ENCODE results near the gene RAB42. TPM values are rescaled to one million over a fixed set of nuclear protein-coding genes. Genes with fewer than 3 reads are reported as not detected.

The RAB42 gene
- total RNA-seq: 1.5 and 2.8 TPM in 2 replicates
- long read RNA-seq, partial matches to known transcripts: 0 of 1 reads
- long read RNA-seq, other reads (novel, unspliced or antisense): 1 of 1 reads

GRCh38 chr1:28591708-28592320, at the start of gene RAB42:
Gene RAB42, plus strand, starts transcription at chr1:28592265. Its CDS starts 247 bp downstream, at chr1:28592512.
- no peak for DNase-seq (ENCODE audit: low read depth, low spot score)

DNA sequence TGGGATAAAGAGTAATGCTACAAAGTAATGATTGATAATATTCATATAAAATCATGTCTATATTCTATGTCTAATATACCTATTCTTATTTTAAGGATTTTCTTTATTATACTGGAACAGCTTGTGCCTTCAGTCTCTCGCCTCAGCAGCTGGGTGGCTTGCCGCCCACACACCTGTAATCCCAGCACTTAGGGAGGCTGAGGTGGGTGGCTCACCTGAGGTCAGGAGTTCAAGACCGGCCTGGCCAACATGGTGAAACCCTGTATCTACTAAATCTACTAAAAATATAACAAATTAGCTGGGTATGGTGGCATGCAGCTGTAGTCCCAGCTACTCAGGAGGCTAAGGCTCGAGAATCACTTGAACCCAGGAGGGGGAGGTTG, 46.8 kb upstream of the RAB42 start:
- H3K9me3 Mint-ChIP-seq: no peaks in the 10 kb centered on the region
- no peak overlapping the region for H3K27ac Mint-ChIP-seq (ENCODE audit: unreplicated experiment)
- no peaks in the 10 kb centered on the region for H3K27me3 Mint-ChIP-seq (ENCODE audit: low read depth)
- no peaks in the 10 kb centered on the region for H3K4me1 Mint-ChIP-seq
- H3K4me3 Mint-ChIP-seq: no peak overlapping the region
- H3K36me3 Mint-ChIP-seq (ENCODE audit: low read depth): no peaks in the 10 kb centered on the region
- TF ChIP-seq, protein P1, sequence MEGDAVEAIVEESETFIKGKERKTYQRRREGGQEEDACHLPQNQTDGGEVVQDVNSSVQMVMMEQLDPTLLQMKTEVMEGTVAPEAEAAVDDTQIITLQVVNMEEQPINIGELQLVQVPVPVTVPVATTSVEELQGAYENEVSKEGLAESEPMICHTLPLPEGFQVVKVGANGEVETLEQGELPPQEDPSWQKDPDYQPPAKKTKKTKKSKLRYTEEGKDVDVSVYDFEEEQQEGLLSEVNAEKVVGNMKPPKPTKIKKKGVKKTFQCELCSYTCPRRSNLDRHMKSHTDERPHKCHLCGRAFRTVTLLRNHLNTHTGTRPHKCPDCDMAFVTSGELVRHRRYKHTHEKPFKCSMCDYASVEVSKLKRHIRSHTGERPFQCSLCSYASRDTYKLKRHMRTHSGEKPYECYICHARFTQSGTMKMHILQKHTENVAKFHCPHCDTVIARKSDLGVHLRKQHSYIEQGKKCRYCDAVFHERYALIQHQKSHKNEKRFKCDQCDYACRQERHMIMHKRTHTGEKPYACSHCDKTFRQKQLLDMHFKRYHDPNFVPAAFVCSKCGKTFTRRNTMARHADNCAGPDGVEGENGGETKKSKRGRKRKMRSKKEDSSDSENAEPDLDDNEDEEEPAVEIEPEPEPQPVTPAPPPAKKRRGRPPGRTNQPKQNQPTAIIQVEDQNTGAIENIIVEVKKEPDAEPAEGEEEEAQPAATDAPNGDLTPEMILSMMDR (conservative IDR thresholded peaks at IDR 0.05): no peak
- DNase-seq (ENCODE audit: low read depth, low spot score): no peak

More at GRCh38 chr1:28591708-28592320, at the start of gene RAB42:
- no peaks in the 10 kb centered on the region for H3K9me3 Mint-ChIP-seq
- H3K27ac Mint-ChIP-seq (ENCODE audit: unreplicated experiment): no peak within 1 kb of the TSS
- TF ChIP-seq, protein P1 (conservative IDR thresholded peaks at IDR 0.05): no peak
- no peaks in the 10 kb centered on the region for H3K36me3 Mint-ChIP-seq (ENCODE audit: low read depth)
- peaks cover 7% of the 10 kb centered on the region for H3K27me3 Mint-ChIP-seq (ENCODE audit: low read depth)
- peaks cover 10% of the 10 kb centered on the region for H3K4me1 Mint-ChIP-seq
- peak within 1 kb of the TSS; percentile 79 for H3K4me3 Mint-ChIP-seq

DNA sequence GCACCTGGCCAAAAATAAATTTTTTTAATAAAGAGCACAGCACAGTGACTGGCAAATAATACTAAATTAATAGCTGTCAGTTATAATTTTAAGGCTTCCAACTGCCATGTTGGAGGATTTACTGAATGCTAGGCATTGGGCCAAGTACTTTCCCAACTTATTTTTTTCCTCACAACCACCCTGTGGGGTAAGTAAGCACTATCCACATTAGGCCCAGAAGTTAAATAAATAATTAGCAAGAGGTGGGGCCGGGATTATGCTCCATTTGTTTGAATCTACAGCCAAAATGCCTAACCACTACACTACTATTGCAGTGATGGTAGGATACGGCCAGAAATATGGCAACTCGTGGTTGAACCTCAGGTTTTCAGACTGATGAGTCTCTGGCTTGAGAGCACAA, 43.7 kb upstream of the RAB42 start:
- DNase-seq (ENCODE audit: low read depth, low spot score): no peak
- Mint-ChIP-seq H3K27me3 (ENCODE audit: low read depth) (no peaks in the 10 kb centered on the region), H3K4me3 (no peak overlapping the region), H3K27ac (ENCODE audit: unreplicated experiment) (no peak overlapping the region), H3K4me1 (peaks cover 10% of the 10 kb centered on the region), H3K36me3 (ENCODE audit: low read depth) (no peaks in the 10 kb centered on the region), H3K9me3 (no peaks in the 10 kb centered on the region)
- TF ChIP-seq, protein P1 (conservative IDR thresholded peaks at IDR 0.05): no peak

GRCh38 chr1:28551381-28551780, 40.7 kb upstream of the RAB42 start:
- Mint-ChIP-seq H3K36me3 (ENCODE audit: low read depth) (no peaks in the 10 kb centered on the region), H3K4me1 (peaks cover 20% of the 10 kb centered on the region), H3K27ac (ENCODE audit: unreplicated experiment) (no peak overlapping the region), H3K27me3 (ENCODE audit: low read depth) (no peaks in the 10 kb centered on the region), H3K9me3 (no peaks in the 10 kb centered on the region), H3K4me3 (peak overlapping the region; percentile 99)
- DNase-seq (ENCODE audit: low read depth, low spot score): no peak
- TF ChIP-seq, protein P1 (conservative IDR thresholded peaks at IDR 0.05): no peak

DNA sequence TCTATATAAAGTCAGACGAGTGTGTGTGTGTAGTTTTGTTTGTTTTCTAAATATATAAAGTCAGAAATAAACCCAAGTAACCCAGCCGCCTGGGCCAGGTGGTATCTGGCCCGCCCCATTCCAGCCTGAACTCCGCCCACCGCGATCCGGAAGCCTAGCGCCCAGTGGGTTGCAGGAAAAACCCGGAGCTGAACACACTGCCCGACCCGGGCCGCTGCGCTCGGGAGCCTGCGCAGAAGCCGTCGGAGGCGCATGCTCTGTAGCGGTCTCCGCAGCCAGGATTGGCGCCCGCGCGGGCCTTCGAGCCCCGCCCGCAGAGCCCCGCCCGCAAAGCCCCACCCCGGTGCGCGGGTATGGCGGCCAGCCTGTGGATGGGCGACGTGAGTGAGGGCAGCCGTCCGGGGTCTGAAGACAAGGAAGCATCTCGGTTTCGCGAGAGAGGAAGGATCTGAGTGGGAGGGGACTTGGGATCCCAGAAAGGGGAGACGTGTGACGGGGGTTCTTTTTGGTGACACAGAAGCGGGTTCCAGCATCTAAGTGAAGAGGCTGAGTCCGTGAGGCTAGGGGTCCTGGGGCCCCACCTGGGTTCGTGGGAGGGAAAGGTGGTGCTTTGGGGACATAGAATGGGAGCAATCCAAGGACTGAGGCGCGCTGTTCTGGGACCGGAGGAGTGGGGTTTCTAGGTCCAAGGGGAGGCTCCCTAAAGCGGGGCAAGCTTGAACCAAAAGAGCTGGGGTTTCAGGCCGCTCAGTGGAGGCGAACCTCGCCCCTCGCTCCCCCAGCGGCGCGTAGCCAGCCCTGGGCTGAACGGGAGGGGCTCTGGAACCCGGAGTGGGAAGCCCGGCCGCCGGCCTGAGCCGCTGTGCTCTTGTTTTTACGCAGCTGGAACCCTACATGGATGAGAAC, 39.1 kb upstream of the RAB42 start, which contains the start of gene TRNAU1AP:
TSS of gene TRNAU1AP (plus strand) at position 328 of the 906 bp plus-strand sequence. CDS start at position 354, 26 bp downstream.
- Mint-ChIP-seq H3K9me3 (no peaks in the 10 kb centered on the region), H3K36me3 (ENCODE audit: low read depth) (no peaks in the 10 kb centered on the region), H3K27ac (ENCODE audit: unreplicated experiment) (peak within 1 kb of the TSS; percentile 98), H3K4me3 (peak within 1 kb of the TSS; percentile 99), H3K27me3 (ENCODE audit: low read depth) (no peaks in the 10 kb centered on the region), H3K4me1 (peaks cover 20% of the 10 kb centered on the region)
- peak; percentile 96 for DNase-seq (ENCODE audit: low read depth, low spot score)
- TF ChIP-seq, protein P1 (conservative IDR thresholded peaks at IDR 0.05): no peak

Measured in neural crest cell (in vitro differentiated cells).